GM12878 (cell line): ENCODE results near the gene TMEM150B. TPM values are rescaled to one million over a fixed set of nuclear protein-coding genes. Genes with fewer than 3 reads are reported as not detected.

ENCODE experiments used
- ATAC-seq: fragments of 200-7000 bp; cut with Tn5 transposase; 3 replicates; pipeline ENCODE4 v1.9.1; 2020; ENCODE audit warnings: mild to moderate bottlenecking, moderate library complexity
- BruUV-seq: library from RNA; stranded (reverse); fragments of 400-500 nt; replicated peaks from 2 replicates; lab custom pipeline; 2021; lab: Mats Ljungman, UMichigan
- CTCF ChIA-PET: fragments of 300-600 bp; sonication (Branson Sonifier 250); formaldehyde crosslinking; extraction: SDS; loops from one replicate; lab custom pipeline; 2021; ENCODE audit warnings: inconsistent platforms; lab: Yijun Ruan, JAX
- POLR2A ChIA-PET: fragments of 350-600 bp; formaldehyde crosslinking; extraction: SDS; loops from one replicate; lab custom pipeline; 2021; ENCODE audit warnings: inconsistent platforms; lab: Charles Lee
- RAD21 ChIA-PET: fragments of 300-600 bp; sonication (Branson Sonifier 250); formaldehyde crosslinking; loops from one replicate; lab custom pipeline; 2023; ENCODE audit warnings: antibody characterized with exemption; ENCODE audit not compliant: unreplicated experiment; lab: Charles Lee
- SMC1A ChIA-PET: fragments of 300-600 bp; sonication (Branson Sonifier 250); formaldehyde crosslinking; loops from one replicate; lab custom pipeline; 2023; ENCODE audit not compliant: unreplicated experiment, uncharacterized antibody; lab: Charles Lee
- DNase-seq: peaks from one replicate; pipeline ENCODE4 v3.0.0-alpha.2; 2011; ENCODE audit warnings: low read depth, low spot score
- FAIRE-seq: peaks from 3 replicates; lab custom pipeline; 2011; peaks lifted over from hg19 to GRCh38; lab: Jason Lieb, UNC
- H2AFZ ChIP-seq: 2 replicates; pipeline ENCODE4 v1.6.0; 2011; ENCODE audit warnings: low read depth, low read length, control low read depth; ENCODE audit not compliant: control insufficient read depth
- H3K27ac ChIP-seq: 2 replicates; pipeline ENCODE4 v1.5.1; 2011; ENCODE audit warnings: control low read depth; ENCODE audit not compliant: control insufficient read depth, insufficient read depth
- H3K27me3 ChIP-seq, 2 experiments: replicated peaks in 1 of 2; 2 replicates each; pipeline versions ENCODE4 v1.6.0 to v1.6.1; 2011; ENCODE audit warnings: low read length in 1 of 2; ENCODE audit not compliant: control insufficient read depth in 2 of 2, insufficient read depth in 2 of 2
- H3K36me3 ChIP-seq, 2 experiments: 2 replicates each; pipeline ENCODE4 v1.5.1; 2011; ENCODE audit warnings: low read length in 1 of 2; ENCODE audit not compliant: control insufficient read depth in 2 of 2, insufficient read depth in 2 of 2
- H3K4me1 ChIP-seq: 2 replicates; pipeline ENCODE4 v1.6.1; 2011; ENCODE audit warnings: mild to moderate bottlenecking, low read length, moderate library complexity, mixed read lengths; ENCODE audit not compliant: control insufficient read depth, insufficient read depth
- H3K4me2 ChIP-seq: 2 replicates; pipeline ENCODE4 v1.6.0; 2011; ENCODE audit warnings: control low read depth; ENCODE audit not compliant: control insufficient read depth, insufficient read depth
- H3K4me3 ChIP-seq: fragments of 200-600 bp; sonication (generic); 2 replicates; pipeline ENCODE4 v1.5.1; 2016
- H3K79me2 ChIP-seq: 2 replicates; pipeline ENCODE4 v1.6.0; 2011; ENCODE audit warnings: low read length; ENCODE audit not compliant: control insufficient read depth, insufficient read depth
- H3K9ac ChIP-seq: 2 replicates; pipeline ENCODE4 v1.8.0; 2011; ENCODE audit warnings: low read length, control low read depth, mixed read lengths; ENCODE audit not compliant: control insufficient read depth, insufficient read depth
- H3K9me3 ChIP-seq: replicated peaks from 3 replicates; pipeline ENCODE4 v1.5.1; 2011; ENCODE audit warnings: mild to moderate bottlenecking, low read length; ENCODE audit not compliant: control insufficient read depth, insufficient read depth
- H4K20me1 ChIP-seq: 2 replicates; pipeline ENCODE4 v1.6.0; 2011; ENCODE audit not compliant: control insufficient read depth, insufficient read depth
- BCL3 ChIP-seq: IDR thresholded peaks from 2 replicates; pipeline ENCODE4 v1.6.1; 2011; ENCODE audit warnings: borderline replicate concordance, low read depth, mild to moderate bottlenecking, moderate library complexity, low read length; ENCODE audit not compliant: insufficient read depth, poor library complexity, severe bottlenecking
- BRCA1 ChIP-seq: IDR thresholded peaks from 2 replicates; pipeline ENCODE4 v1.6.1; 2011; ENCODE audit warnings: low read depth, low read length, improper control_type of control experiment
- CREM ChIP-seq: IDR thresholded peaks from 2 replicates; pipeline ENCODE4 v1.6.1; 2014; ENCODE audit warnings: antibody characterized with exemption, low read depth
- IRF4 ChIP-seq: IDR thresholded peaks from 2 replicates; pipeline ENCODE4 v1.6.1; 2011; ENCODE audit warnings: low read depth, low read length
- IRF5 ChIP-seq: fragments of 450-650 bp; IDR thresholded peaks from 2 replicates; pipeline ENCODE4 v1.6.1; 2017; ENCODE audit warnings: borderline replicate concordance
- JUND ChIP-seq: IDR thresholded peaks from 2 replicates; pipeline ENCODE4 v1.6.1; 2012; ENCODE audit warnings: low read depth, mild to moderate bottlenecking, low read length, improper control_type of control experiment, moderate library complexity
- NFIC ChIP-seq: IDR thresholded peaks from 2 replicates; pipeline ENCODE4 v1.6.1; 2012; ENCODE audit warnings: low read depth, mild to moderate bottlenecking, inconsistent platforms, low read length, moderate library complexity
- RUNX3 ChIP-seq: IDR thresholded peaks from 2 replicates; pipeline ENCODE4 v1.6.1; 2012; ENCODE audit warnings: low read length, inconsistent platforms
- TAF1 ChIP-seq: IDR thresholded peaks from 2 replicates; pipeline ENCODE4 v1.6.1; 2011; ENCODE audit warnings: mild to moderate bottlenecking, low read depth, low read length, borderline replicate concordance
- TCF3 ChIP-seq: IDR thresholded peaks from 2 replicates; pipeline ENCODE4 v1.6.1; 2012; ENCODE audit warnings: low read depth, mild to moderate bottlenecking, low read length, borderline replicate concordance; ENCODE audit not compliant: insufficient read depth
- TCF7 ChIP-seq: IDR thresholded peaks from 2 replicates; pipeline ENCODE4 v1.6.1; 2014; ENCODE audit warnings: antibody characterized with exemption, borderline replicate concordance
- YBX1 ChIP-seq: fragments of 450-650 bp; IDR thresholded peaks from 2 replicates; pipeline ENCODE4 v1.6.1; 2016; ENCODE audit warnings: antibody characterized with exemption
- WGBS: methylation state at CpG from one replicate; pipeline ENCODE4 v1.1.6; 2016; ENCODE audit warnings: low lambda C conversion rate; ENCODE audit not compliant: insufficient replicate concordance, insufficient coverage; ENCODE audit errors: missing lambda C conversion rate; 5-methylcytosine and 5-hydroxymethylcytosine counted together
- in situ Hi-C: fragments of 300-500 bp; cut with MboI; formaldehyde crosslinking; loops from 9 replicates; pipeline ENCODE4 v1.14.3; 2018; ENCODE audit warnings: mixed read lengths
- intact Hi-C: fragments of 100-400 bp; cut with micrococcal nuclease; formaldehyde crosslinking; loops from one replicate; pipeline ENCODE4 v1.14.2; 2022; ENCODE audit not compliant: unreplicated experiment
- polyA plus RNA-seq, 11 experiments: library from polyadenylated mRNA; depleted of rRNA in 4 of 11; unstranded in 6 of 11; stranded (reverse) in 5 of 11; fragments of >200 nt; fragmentation: Nextera tagmentation in 4 of 11; fragmentation: Illumina TruSeq in 1 of 11; extraction: Ambion mirVana in 4 of 11; extraction: Trizol in 1 of 11; gene quantifications; 1 replicate in 1 of 11; 2 replicates in 10 of 11; pipeline versions ENCODE4 v1.2.1 to v1.2.3, GENCODE V29; 2011 to 2016; ENCODE audit warnings: inconsistent platforms in 2 of 11, missing spikeins in 2 of 11, low read depth in 1 of 11
- total RNA-seq, 4 experiments: library from RNA; depleted of rRNA in 3 of 4; stranded (reverse); fragments of >200 nt in 3 of 4; fragmentation: Illumina TruSeq in 1 of 4; extraction: Trizol in 1 of 4; gene quantifications; 2 replicates each; pipeline versions ENCODE4 v1.2.1 to v1.2.3, GENCODE V29; 2013 to 2021
- TF ChIP-seq, protein P1 (sequence below): fragments of 150-350 bp; IDR thresholded peaks from 2 replicates; pipeline ENCODE4 v1.6.1; 2014; ENCODE audit warnings: mild to moderate bottlenecking, low read depth, low read length

Gene TMEM150B
- total and polyA plus RNA-seq, 10 of the 15 experiments (the other 5 are each of a cell fraction or from before 2014, with no cell fraction given): 0.09 to 0.23 (median 0.18) TPM; not detected in 6

GRCh38 chr19:55309448-55309847 is 15.7 kb downstream of the TMEM150B start:
- TF ChIP-seq TAF1 (no peak), IRF4 (no peak), TCF3 (no peak)
- TF ChIP-seq, protein P1, sequence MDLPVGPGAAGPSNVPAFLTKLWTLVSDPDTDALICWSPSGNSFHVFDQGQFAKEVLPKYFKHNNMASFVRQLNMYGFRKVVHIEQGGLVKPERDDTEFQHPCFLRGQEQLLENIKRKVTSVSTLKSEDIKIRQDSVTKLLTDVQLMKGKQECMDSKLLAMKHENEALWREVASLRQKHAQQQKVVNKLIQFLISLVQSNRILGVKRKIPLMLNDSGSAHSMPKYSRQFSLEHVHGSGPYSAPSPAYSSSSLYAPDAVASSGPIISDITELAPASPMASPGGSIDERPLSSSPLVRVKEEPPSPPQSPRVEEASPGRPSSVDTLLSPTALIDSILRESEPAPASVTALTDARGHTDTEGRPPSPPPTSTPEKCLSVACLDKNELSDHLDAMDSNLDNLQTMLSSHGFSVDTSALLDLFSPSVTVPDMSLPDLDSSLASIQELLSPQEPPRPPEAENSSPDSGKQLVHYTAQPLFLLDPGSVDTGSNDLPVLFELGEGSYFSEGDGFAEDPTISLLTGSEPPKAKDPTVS: no peak
- Histone ChIP-seq H3K4me2 (no peak overlapping the region), H3K9ac (no peak overlapping the region), H3K27me3 (no peaks in the 10 kb centered on the region), H3K9me3 (no peaks in the 10 kb centered on the region), H3K4me1 (no peaks in the 10 kb centered on the region), H3K27ac (no peak overlapping the region), H3K79me2 (no peaks in the 10 kb centered on the region), H3K4me3 (no peak overlapping the region), H4K20me1 (no peaks in the 10 kb centered on the region; the same call in 1 of the 2 replicates), H2AFZ (no peak overlapping the region), H3K36me3 (no peaks in the 10 kb centered on the region)
- SMC1A ChIA-PET: no interaction called here
- BruUV-seq: no TSS peak
- RAD21 ChIA-PET: no interaction called here
- POLR2A ChIA-PET: no interaction called here
- FAIRE-seq (no peak), DNase-seq (no peak), ATAC-seq (no peak)
- in situ Hi-C loops: no loop called here
- intact Hi-C loops: no loop called here
- CTCF ChIA-PET: no interaction called here
- 41% methylated on average over 5 of the region's 5 CpGs for WGBS

DNA sequence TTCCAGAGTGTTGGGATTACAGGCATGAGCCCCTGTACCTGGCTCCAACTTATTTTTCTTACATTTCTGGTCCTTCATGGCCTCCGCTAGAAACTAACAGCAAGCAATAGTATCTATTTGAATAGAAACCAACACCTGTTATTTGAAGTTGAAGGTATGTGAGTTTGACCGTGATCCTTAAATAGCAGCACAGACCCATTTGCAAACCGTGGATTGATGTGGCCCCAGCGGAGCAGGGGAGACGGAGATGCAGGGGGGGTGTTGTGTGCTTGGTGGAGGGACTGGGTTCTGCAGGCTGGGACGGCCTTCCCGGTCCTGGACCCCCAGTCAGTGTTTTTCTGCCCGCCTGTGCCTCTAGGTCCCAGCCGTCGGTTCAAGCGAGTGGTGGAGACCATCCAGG is 16.9 kb downstream of the TMEM150B start:
- POLR2A ChIA-PET: interaction anchor here (0.6 kb wide), 1 partner anchor 50 kb away, joined by 3 read pairs; no protein-coding TSS in a partner anchor
- H3K4me1 ChIP-seq: no peaks in the 10 kb centered on the region
- no TSS peak for BruUV-seq
- TF ChIP-seq YBX1: no peak
- no peak for TF ChIP-seq NFIC
- TF ChIP-seq BRCA1: no peak
- no peak for TF ChIP-seq CREM
- no peak for TF ChIP-seq TCF7
- no peak for TF ChIP-seq BCL3
- TF ChIP-seq JUND: no peak
- TF ChIP-seq IRF5: no peak
- TF ChIP-seq RUNX3: no peak
- WGBS: 31% methylated on average over 11 of the region's 11 CpGs
- no peak overlapping the region for H3K27ac ChIP-seq
- intact Hi-C loops: no loop called here
- in situ Hi-C loops: no loop called here
- H3K4me2 ChIP-seq: no peak overlapping the region
- CTCF ChIA-PET: interaction anchor here (0.6 kb wide), 1 partner anchor 831 kb away, joined by 3 read pairs; no protein-coding TSS in a partner anchor
- SMC1A ChIA-PET: no interaction called here
- H3K4me3 ChIP-seq: no peak overlapping the region
- ATAC-seq: no peak
- no peak for DNase-seq
- H3K9me3 ChIP-seq: no peaks in the 10 kb centered on the region
- H2AFZ ChIP-seq: no peak overlapping the region
- no peaks in the 10 kb centered on the region for H3K36me3 ChIP-seq
- H3K27me3 ChIP-seq: no peaks in the 10 kb centered on the region
- H3K9ac ChIP-seq: no peak overlapping the region
- H3K79me2 ChIP-seq: no peaks in the 10 kb centered on the region
- FAIRE-seq: no peak
- no peaks in the 10 kb centered on the region; the same call in 1 of the 2 replicates for H4K20me1 ChIP-seq
- RAD21 ChIA-PET: no interaction called here
